Superior temporal gyrus (tissue), 1 donor: ENCODE results near the gene ACTR5.
A peak's percentile ranks its signal among the peaks of the same experiment; 100 is the strongest.

ENCODE experiments used
- DNase-seq: peaks from one replicate; pipeline ENCODE4 v3.0.0-alpha.2; 2016; ENCODE audit errors: extremely low spot score

Gene ACTR5

GRCh38 chr20:38748097-38748860 lies at the start of gene ACTR5:
Gene ACTR5, plus strand, starts transcription at chr20:38748460. Its CDS starts 19 bp downstream, at chr20:38748479.
- peak; percentile 88 for DNase-seq

GRCh38 chr20:38698541-38698940 lies 49.7 kb upstream of the ACTR5 start:
- no peak for DNase-seq

- no peak for DNase-seq
These were observed 48.1 kb upstream of the ACTR5 start for GRCh38 chr20:38700141-38700540.

GRCh38 chr20:38700926-38701325 lies 47.3 kb upstream of the ACTR5 start:
- no peak for DNase-seq

- no peak for DNase-seq
These were observed 44.7 kb upstream of the ACTR5 start for GRCh38 chr20:38703526-38703925.

- DNase-seq = no peak
These were observed 44.1 kb upstream of the ACTR5 start for GRCh38 chr20:38704136-38704535.

GRCh38 chr20:38706509-38706908 lies 41.8 kb upstream of the ACTR5 start:
- DNase-seq = no peak

- DNase-seq = no peak
These were observed 34.0 kb upstream of the ACTR5 start for GRCh38 chr20:38714308-38714707.

- DNase-seq = no peak
These were observed 32.6 kb upstream of the ACTR5 start for GRCh38 chr20:38715646-38716045.

GRCh38 chr20:38722683-38723016 lies 25.6 kb upstream of the ACTR5 start:
- DNase-seq = no peak

GRCh38 chr20:38723017-38723847 lies 25.0 kb upstream of the ACTR5 start:
- no peak for DNase-seq

- DNase-seq = no peak
These were observed 24.2 kb upstream of the ACTR5 start, which contains the start of gene SLC32A1 for GRCh38 chr20:38723848-38724625. Gene SLC32A1, plus strand, starts transcription at chr20:38724486. Its CDS starts 239 bp downstream, at chr20:38724725.

- DNase-seq = no peak
These were observed 23.6 kb upstream of the ACTR5 start for GRCh38 chr20:38724626-38725147.

- no peak for DNase-seq
These were observed 22.9 kb upstream of the ACTR5 start for GRCh38 chr20:38725148-38725901.

GRCh38 chr20:38725931-38726803 lies 22.1 kb upstream of the ACTR5 start:
- DNase-seq = no peak

GRCh38 chr20:38726804-38727606 lies 21.3 kb upstream of the ACTR5 start:
- DNase-seq = peak; percentile 26

- DNase-seq = no peak
These were observed 20.6 kb upstream of the ACTR5 start for GRCh38 chr20:38727607-38728190.

GRCh38 chr20:38728191-38728781 lies 20.0 kb upstream of the ACTR5 start:
- DNase-seq = no peak
